CD4-positive, CD25-positive, alpha-beta regulatory T cell (primary cell): ENCODE results near the gene ADAMTS16. TPM values are rescaled to one million over a fixed set of nuclear protein-coding genes. Genes with fewer than 3 reads are reported as not detected.

Experiments used
- ATAC-seq, 2 donors: fragments of 150-1000 bp; cut with Tn5 transposase; one replicate each; pipeline ENCODE4 v1.10.0; 2021; ENCODE audit warnings: low read depth in 2 of 2, moderate number of reproducible peaks in 2 of 2, moderate library complexity in 1 of 2
- DNase-seq, 3 donors: peaks; one replicate each; pipeline versions ENCODE4 v3.0.0 to v3.0.0-alpha.2; 2012 to 2022; ENCODE audit warnings: mixed read lengths in 1 of 3
- H3K27ac ChIP-seq: one replicate; pipeline ENCODE4 v1.7.0; 2013; ENCODE audit warnings: mild to moderate bottlenecking, low read length; ENCODE audit not compliant: insufficient read depth, poor library complexity, severe bottlenecking
- H3K27me3 ChIP-seq: one replicate; pipeline ENCODE4 v1.7.0; 2013; ENCODE audit warnings: low read length; ENCODE audit not compliant: control insufficient read depth, insufficient read depth
- H3K36me3 ChIP-seq: one replicate; pipeline ENCODE4 v1.7.0; 2013; ENCODE audit warnings: mild to moderate bottlenecking, low read length, moderate library complexity; ENCODE audit not compliant: control insufficient read depth, insufficient read depth
- H3K4me1 ChIP-seq: 2 replicates; pipeline ENCODE4 v1.7.0; 2013; ENCODE audit warnings: mild to moderate bottlenecking, low read length; ENCODE audit not compliant: insufficient read depth, control insufficient read depth, poor library complexity, severe bottlenecking
- H3K4me3 ChIP-seq: one replicate; pipeline ENCODE4 v1.7.0; 2013; ENCODE audit warnings: low read depth, mild to moderate bottlenecking, low read length, moderate library complexity
- H3K9me3 ChIP-seq, 2 experiments: 1 replicate in 1 of 2; 2 replicates in 1 of 2; pipeline ENCODE4 v1.7.0; 2013; ENCODE audit warnings: low read length in 2 of 2, mild to moderate bottlenecking in 1 of 2, moderate library complexity in 1 of 2; ENCODE audit not compliant: control insufficient read depth in 2 of 2
- H3K27ac Mint-ChIP-seq, 3 donors: one replicate each; pipeline ENCODE4 v1.8.0; 2020 to 2022; ENCODE audit warnings: mild to moderate bottlenecking in 3 of 3, mixed read lengths in 3 of 3, moderate library complexity in 2 of 3
- H3K27me3 Mint-ChIP-seq: one replicate; pipeline ENCODE4 v1.8.0; 2022; ENCODE audit warnings: mild to moderate bottlenecking, mixed read lengths
- H3K36me3 Mint-ChIP-seq: one replicate; pipeline ENCODE4 v1.8.0; 2020; ENCODE audit warnings: mixed read lengths
- H3K4me1 Mint-ChIP-seq, 4 donors: one replicate each; pipeline ENCODE4 v1.8.0; 2020 to 2022; ENCODE audit warnings: mixed read lengths in 4 of 4, mild to moderate bottlenecking in 1 of 4
- H3K4me3 Mint-ChIP-seq, 4 donors: one replicate each; pipeline ENCODE4 v1.8.0; 2020 to 2022; ENCODE audit warnings: mild to moderate bottlenecking in 4 of 4, mixed read lengths in 4 of 4, moderate library complexity in 3 of 4
- H3K9me3 Mint-ChIP-seq, 7 donors: one replicate each; pipeline ENCODE4 v1.8.0; 2020 to 2022; ENCODE audit warnings: mixed read lengths in 7 of 7, mild to moderate bottlenecking in 3 of 7, moderate library complexity in 2 of 7
- polyA plus RNA-seq, 4 donors: library from polyadenylated mRNA; unstranded; fragments of 300-500 nt; fragmentation: Illumina TruSeq; gene quantifications; one replicate each; pipeline ENCODE4 v1.2.3, GENCODE V29; 2021
- total RNA-seq: library from RNA; stranded (reverse); gene quantifications from one replicate; pipeline ENCODE4 v1.2.3, GENCODE V29; 2022

The ADAMTS16 gene
- total and polyA plus RNA-seq, 5 donors from 2014 or later: not detected

DNA sequence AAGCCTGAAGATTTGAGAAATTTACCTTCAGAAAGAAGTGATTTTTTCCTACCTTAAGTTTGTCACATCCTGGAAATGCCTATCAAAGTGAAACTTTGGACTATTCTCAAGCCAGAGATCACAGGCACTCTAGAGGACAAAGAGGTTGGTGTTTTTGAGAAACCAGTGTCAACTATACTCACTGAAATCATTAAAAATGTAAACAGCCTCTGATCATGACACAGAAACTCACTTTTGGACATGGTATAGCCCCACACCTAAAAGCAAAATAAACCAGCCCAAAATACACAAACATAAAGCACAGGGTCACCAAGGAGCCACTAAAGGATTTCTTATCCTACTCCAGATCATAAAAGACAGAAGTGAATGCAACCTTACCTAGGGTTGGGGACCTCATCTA lies 216.6 kb downstream of the ADAMTS16 start:
- Histone ChIP-seq H3K9me3 (no peaks in the 10 kb centered on the region), H3K4me3 (no peak overlapping the region), H3K36me3 (no peaks in the 10 kb centered on the region), H3K27ac (no peak overlapping the region), H3K27me3 (no peaks in the 10 kb centered on the region), H3K4me1 (no peaks in the 10 kb centered on the region)
- ATAC-seq (no peak), DNase-seq (no peak)
- no peak overlapping the region for H3K4me3 Mint-ChIP-seq
- H3K36me3 Mint-ChIP-seq: no peaks in the 10 kb centered on the region
- H3K27me3 Mint-ChIP-seq: no peaks in the 10 kb centered on the region
- H3K27ac Mint-ChIP-seq: no peak overlapping the region
- no peaks in the 10 kb centered on the region for H3K4me1 Mint-ChIP-seq
- H3K9me3 Mint-ChIP-seq: no peaks in the 10 kb centered on the region

- no peak overlapping the region for H3K4me3 ChIP-seq
- no peaks in the 10 kb centered on the region for H3K36me3 ChIP-seq
- Mint-ChIP-seq H3K36me3 (no peaks in the 10 kb centered on the region), H3K4me3 (no peak overlapping the region), H3K27me3 (no peaks in the 10 kb centered on the region), H3K27ac (no peak overlapping the region), H3K4me1 (no peaks in the 10 kb centered on the region), H3K9me3 (no peaks in the 10 kb centered on the region)
- no peak overlapping the region for H3K27ac ChIP-seq
- H3K27me3 ChIP-seq: no peaks in the 10 kb centered on the region
- DNase-seq (no peak), ATAC-seq (no peak)
- no peaks in the 10 kb centered on the region for H3K4me1 ChIP-seq
- no peaks in the 10 kb centered on the region for H3K9me3 ChIP-seq
These were observed 219.5 kb downstream of the ADAMTS16 start for GRCh38 chr5:5359618-5360017.

DNA sequence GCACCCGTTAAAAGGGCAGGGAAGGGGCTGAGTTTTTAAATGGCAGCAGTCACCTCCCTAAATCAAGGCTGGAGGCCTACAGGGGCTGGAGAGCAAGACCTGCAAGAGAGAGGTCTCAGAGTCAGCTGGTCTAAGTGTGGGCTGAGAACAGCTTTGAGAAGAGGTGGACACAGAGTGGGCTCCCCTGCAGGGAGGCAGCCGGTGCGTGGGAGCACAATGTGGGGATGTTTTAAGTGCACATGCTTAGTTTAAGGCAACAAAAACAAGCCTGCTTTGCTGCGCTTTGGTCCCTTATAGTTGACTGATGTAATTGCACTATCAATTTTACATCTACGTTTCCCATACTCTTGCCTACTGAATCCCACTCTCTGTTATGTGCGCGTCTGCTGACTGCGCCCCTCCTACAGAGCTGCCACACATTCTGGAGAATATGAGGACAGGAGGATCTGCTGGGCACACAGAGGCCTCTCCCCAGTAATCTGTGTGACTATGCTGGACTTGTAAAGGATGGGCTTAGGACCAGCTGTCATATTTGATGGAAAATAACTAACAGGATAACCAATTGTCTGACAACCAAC lies 220.3 kb downstream of the ADAMTS16 start:
- Mint-ChIP-seq H3K27me3 (no peaks in the 10 kb centered on the region), H3K4me1 (no peaks in the 10 kb centered on the region), H3K36me3 (no peaks in the 10 kb centered on the region), H3K9me3 (no peaks in the 10 kb centered on the region), H3K4me3 (no peak overlapping the region), H3K27ac (no peak overlapping the region)
- no peak overlapping the region for H3K27ac ChIP-seq
- DNase-seq (no peak), ATAC-seq (no peak)
- no peaks in the 10 kb centered on the region for H3K36me3 ChIP-seq
- H3K9me3 ChIP-seq: no peaks in the 10 kb centered on the region
- H3K4me1 ChIP-seq: no peaks in the 10 kb centered on the region
- H3K27me3 ChIP-seq: no peaks in the 10 kb centered on the region
- no peak overlapping the region for H3K4me3 ChIP-seq

- H3K27ac Mint-ChIP-seq: no peak overlapping the region
- no peaks in the 10 kb centered on the region for H3K4me1 Mint-ChIP-seq
These were observed 220.9 kb downstream of the ADAMTS16 start for GRCh38 chr5:5360941-5361520.

GRCh38 chr5:5363045-5363444 lies 222.9 kb downstream of the ADAMTS16 start:
- H3K27ac Mint-ChIP-seq: no peak overlapping the region
- Histone ChIP-seq H3K4me3 (no peak overlapping the region), H3K27me3 (no peaks in the 10 kb centered on the region), H3K9me3 (no peaks in the 10 kb centered on the region), H3K27ac (no peak overlapping the region), H3K36me3 (no peaks in the 10 kb centered on the region), H3K4me1 (no peaks in the 10 kb centered on the region)
- H3K36me3 Mint-ChIP-seq: no peaks in the 10 kb centered on the region
- ATAC-seq (no peak), DNase-seq (no peak)
- H3K9me3 Mint-ChIP-seq: no peaks in the 10 kb centered on the region
- no peaks in the 10 kb centered on the region for H3K4me1 Mint-ChIP-seq
- H3K4me3 Mint-ChIP-seq: no peak overlapping the region
- no peaks in the 10 kb centered on the region for H3K27me3 Mint-ChIP-seq

More at GRCh38 chr5:5360941-5361520, 220.9 kb downstream of the ADAMTS16 start:
- H3K4me1 ChIP-seq: no peaks in the 10 kb centered on the region
- H3K36me3 Mint-ChIP-seq: no peaks in the 10 kb centered on the region
- H3K36me3 ChIP-seq: no peaks in the 10 kb centered on the region
- no peaks in the 10 kb centered on the region for H3K9me3 Mint-ChIP-seq
- H3K9me3 ChIP-seq: no peaks in the 10 kb centered on the region
- H3K27ac ChIP-seq: no peak overlapping the region
- DNase-seq: no peak
- no peak overlapping the region for H3K4me3 ChIP-seq
- no peak overlapping the region for H3K4me3 Mint-ChIP-seq
- ATAC-seq: no peak
- H3K27me3 Mint-ChIP-seq: no peaks in the 10 kb centered on the region
- no peaks in the 10 kb centered on the region for H3K27me3 ChIP-seq

DNA sequence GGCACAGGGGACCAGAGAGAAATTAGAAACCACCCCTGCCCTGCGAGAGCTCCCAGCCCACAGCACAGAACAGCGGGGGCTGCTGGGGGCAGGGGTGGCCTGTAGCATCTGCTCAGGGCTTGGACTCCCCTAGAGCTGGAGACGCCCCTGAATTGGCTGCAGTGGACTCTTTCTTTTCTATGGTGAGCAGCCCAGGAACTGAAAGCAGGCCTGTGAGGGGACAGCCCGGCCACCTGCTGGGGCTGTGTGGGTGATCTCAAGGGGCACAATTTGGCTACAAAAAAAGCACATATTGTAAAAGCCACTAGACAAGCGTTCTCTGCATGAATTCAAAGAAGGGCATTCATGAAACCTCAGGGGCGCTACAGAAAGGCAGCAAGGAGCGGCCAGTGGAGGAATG lies 224.8 kb downstream of the ADAMTS16 start:
- no peak overlapping the region for H3K4me3 Mint-ChIP-seq
- H3K9me3 Mint-ChIP-seq: no peaks in the 10 kb centered on the region
- Histone ChIP-seq H3K9me3 (no peaks in the 10 kb centered on the region), H3K4me1 (no peaks in the 10 kb centered on the region), H3K27ac (no peak overlapping the region), H3K4me3 (no peak overlapping the region), H3K27me3 (no peaks in the 10 kb centered on the region), H3K36me3 (no peaks in the 10 kb centered on the region)
- no peaks in the 10 kb centered on the region for H3K4me1 Mint-ChIP-seq
- ATAC-seq: no peak
- no peak overlapping the region for H3K27ac Mint-ChIP-seq
- no peaks in the 10 kb centered on the region for H3K36me3 Mint-ChIP-seq
- H3K27me3 Mint-ChIP-seq: no peaks in the 10 kb centered on the region
- no peak for DNase-seq

GRCh38 chr5:5367739-5368138 lies 227.6 kb downstream of the ADAMTS16 start:
- H3K27me3 Mint-ChIP-seq: no peaks in the 10 kb centered on the region
- no peak overlapping the region for H3K27ac Mint-ChIP-seq
- no peaks in the 10 kb centered on the region for H3K9me3 Mint-ChIP-seq
- Histone ChIP-seq H3K27ac (no peak overlapping the region), H3K4me1 (no peaks in the 10 kb centered on the region), H3K27me3 (no peaks in the 10 kb centered on the region), H3K4me3 (no peak overlapping the region), H3K36me3 (no peaks in the 10 kb centered on the region), H3K9me3 (no peaks in the 10 kb centered on the region)
- DNase-seq: no peak
- no peaks in the 10 kb centered on the region for H3K36me3 Mint-ChIP-seq
- ATAC-seq: no peak
- H3K4me1 Mint-ChIP-seq: no peaks in the 10 kb centered on the region
- no peak overlapping the region for H3K4me3 Mint-ChIP-seq

DNA sequence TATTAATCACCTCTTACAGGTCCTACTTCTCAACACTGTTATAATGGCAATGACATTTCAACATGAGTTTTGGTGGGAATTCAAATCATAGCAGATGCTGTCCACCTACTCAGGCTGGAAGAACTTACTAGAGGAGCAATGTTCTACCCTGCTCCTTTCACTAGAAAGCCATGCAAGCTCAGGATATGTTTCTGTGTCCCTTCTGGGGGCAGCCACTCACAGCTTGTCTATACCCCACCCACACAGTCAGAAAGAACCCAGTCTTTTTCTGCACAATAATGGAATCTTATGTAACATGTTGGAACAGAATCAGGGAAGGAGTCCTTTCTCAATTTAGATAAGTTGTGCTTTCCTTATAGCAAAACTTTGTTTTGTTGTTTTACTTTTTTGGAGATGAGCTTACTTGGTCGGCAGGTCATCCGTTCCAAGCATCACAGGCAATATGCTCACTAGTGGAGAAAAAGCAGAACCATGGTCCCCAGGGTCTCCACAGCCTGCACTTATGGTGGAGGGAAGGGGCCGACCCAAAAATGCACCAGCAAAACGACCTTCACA lies 229.0 kb downstream of the ADAMTS16 start:
- Histone ChIP-seq H3K9me3 (no peaks in the 10 kb centered on the region), H3K4me3 (no peak overlapping the region), H3K36me3 (no peaks in the 10 kb centered on the region), H3K27ac (no peak overlapping the region), H3K27me3 (no peaks in the 10 kb centered on the region), H3K4me1 (no peaks in the 10 kb centered on the region)
- no peak for ATAC-seq
- no peak overlapping the region for H3K4me3 Mint-ChIP-seq
- H3K4me1 Mint-ChIP-seq: peaks cover 0 to 2% (median 0%) of the 10 kb centered on the region in 4 donors
- H3K27me3 Mint-ChIP-seq: no peaks in the 10 kb centered on the region
- H3K27ac Mint-ChIP-seq: no peak overlapping the region
- H3K9me3 Mint-ChIP-seq: no peaks in the 10 kb centered on the region
- peaks cover 2% of the 10 kb centered on the region for H3K36me3 Mint-ChIP-seq
- DNase-seq: no peak
